SK-N-MC (cell line): Measurements from ENCODE around the gene FOXD1.

ENCODE experiments used
- DNase-seq: peaks from one replicate; pipeline ENCODE4 v3.0.0-alpha.2; 2011; ENCODE audit warnings: low read depth, low spot score
- H3K27ac ChIP-seq: fragments of 200-600 bp; sonication (generic); 2 replicates; pipeline ENCODE4 v1.5.1; 2016; ENCODE audit warnings: mixed run types
- H3K36me3 ChIP-seq: fragments of 200-600 bp; sonication (generic); 2 replicates; pipeline ENCODE4 v1.6.1; 2017; ENCODE audit warnings: antibody characterized with exemption, low read length, mixed read lengths; ENCODE audit not compliant: insufficient read depth
- H3K4me3 ChIP-seq: fragments of 200-600 bp; sonication (generic); 2 replicates; pipeline ENCODE4 v1.5.1; 2016
- H3K9ac ChIP-seq: fragments of 200-600 bp; sonication (generic); 2 replicates; pipeline ENCODE4 v1.8.0; 2017; ENCODE audit warnings: mixed run types, mixed read lengths; ENCODE audit not compliant: insufficient read length
- H3K9me3 ChIP-seq: fragments of 200-600 bp; sonication (generic); 2 replicates; pipeline ENCODE4 v1.6.1; 2017; ENCODE audit warnings: low read depth, mild to moderate bottlenecking, antibody characterized with exemption, low read length, moderate library complexity, mixed read lengths
- EZH2 ChIP-seq: fragments of 200-600 bp; sonication (generic); IDR thresholded peaks from one replicate; pipeline ENCODE4 v1.6.1; 2017; ENCODE audit warnings: antibody characterized with exemption
- FOXP2 ChIP-seq: optimal IDR thresholded peaks from 2 replicates; pipeline ENCODE3; 2011; ENCODE audit warnings: mild to moderate bottlenecking, moderate library complexity; ENCODE audit not compliant: insufficient read depth; ENCODE audit errors: extremely low read length, control extremely low read depth
- POLR2AphosphoS5 ChIP-seq: IDR thresholded peaks from 2 replicates; pipeline ENCODE4 v1.6.1; 2012; ENCODE audit warnings: mild to moderate bottlenecking, low read depth, low read length, borderline replicate concordance

Gene FOXD1

GRCh38 chr5:73444499-73445438 is 3.8 kb downstream of the FOXD1 start:
- Histone ChIP-seq H3K9me3 (no peaks in the 10 kb centered on the region), H3K4me3 (no peak overlapping the region), H3K27ac (no peak overlapping the region), H3K9ac (no peak overlapping the region), H3K36me3 (no peaks in the 10 kb centered on the region)
- TF ChIP-seq POLR2AphosphoS5 (no peak), EZH2 (no peak), FOXP2 (no peak)
- no peak for DNase-seq

- no peak overlapping the region for H3K4me3 ChIP-seq
- TF ChIP-seq FOXP2 = no peak
- no peak for TF ChIP-seq POLR2AphosphoS5
- no peak for TF ChIP-seq EZH2
- no peak overlapping the region for H3K27ac ChIP-seq
Observed at GRCh38 chr5:73443829-73444498, 4.6 kb downstream of the FOXD1 start.

GRCh38 chr5:73442996-73443627 is 5.5 kb downstream of the FOXD1 start:
- Histone ChIP-seq H3K9ac (no peak overlapping the region), H3K9me3 (no peaks in the 10 kb centered on the region), H3K36me3 (no peaks in the 10 kb centered on the region), H3K27ac (no peak overlapping the region), H3K4me3 (no peak overlapping the region)
- DNase-seq = no peak
- TF ChIP-seq EZH2 = no peak

More at GRCh38 chr5:73443829-73444498, 4.6 kb downstream of the FOXD1 start:
- DNase-seq = no peak
- no peak overlapping the region for H3K9ac ChIP-seq
- H3K36me3 ChIP-seq = no peaks in the 10 kb centered on the region
- no peaks in the 10 kb centered on the region for H3K9me3 ChIP-seq

- Histone ChIP-seq H3K9ac (no peak overlapping the region), H3K36me3 (no peaks in the 10 kb centered on the region), H3K4me3 (no peak overlapping the region), H3K9me3 (no peaks in the 10 kb centered on the region), H3K27ac (no peak overlapping the region)
- TF ChIP-seq FOXP2 = no peak
- TF ChIP-seq EZH2 = no peak
- TF ChIP-seq POLR2AphosphoS5 = no peak
- no peak for DNase-seq
Observed at GRCh38 chr5:73442231-73442811, 6.3 kb downstream of the FOXD1 start.

- H3K4me3 ChIP-seq = no peak overlapping the region
- TF ChIP-seq POLR2AphosphoS5 (no peak), FOXP2 (no peak), EZH2 (no peak)
- H3K9ac ChIP-seq = no peak overlapping the region
- no peak overlapping the region for H3K27ac ChIP-seq
- DNase-seq = no peak
- H3K9me3 ChIP-seq = no peaks in the 10 kb centered on the region
- no peaks in the 10 kb centered on the region for H3K36me3 ChIP-seq
Observed at GRCh38 chr5:73441378-73441777, 7.2 kb downstream of the FOXD1 start.

- no peaks in the 10 kb centered on the region for H3K9me3 ChIP-seq
- no peak overlapping the region for H3K9ac ChIP-seq
- H3K27ac ChIP-seq = no peak overlapping the region
- no peak for DNase-seq
- no peak for TF ChIP-seq FOXP2
- no peaks in the 10 kb centered on the region for H3K36me3 ChIP-seq
- no peak overlapping the region for H3K4me3 ChIP-seq
Observed at GRCh38 chr5:73440262-73440661, 8.3 kb downstream of the FOXD1 start.

GRCh38 chr5:73438645-73439470 is 9.7 kb downstream of the FOXD1 start:
- Histone ChIP-seq H3K27ac (no peak overlapping the region), H3K9ac (no peak overlapping the region)
- DNase-seq = no peak

More at GRCh38 chr5:73438645-73439470, 9.7 kb downstream of the FOXD1 start:
- TF ChIP-seq POLR2AphosphoS5 (no peak), FOXP2 (no peak), EZH2 (no peak)
- Histone ChIP-seq H3K9me3 (no peaks in the 10 kb centered on the region), H3K36me3 (no peaks in the 10 kb centered on the region), H3K4me3 (no peak overlapping the region)
